Embryonic facial prominence (tissue), 1 donor: Measurements from ENCODE around the gene FGF14.

Experiments used
- DNase-seq: peaks from one replicate; pipeline ENCODE4 v3.0.0-alpha.2; 2016; ENCODE audit errors: extremely low spot score

The FGF14 gene

DNA sequence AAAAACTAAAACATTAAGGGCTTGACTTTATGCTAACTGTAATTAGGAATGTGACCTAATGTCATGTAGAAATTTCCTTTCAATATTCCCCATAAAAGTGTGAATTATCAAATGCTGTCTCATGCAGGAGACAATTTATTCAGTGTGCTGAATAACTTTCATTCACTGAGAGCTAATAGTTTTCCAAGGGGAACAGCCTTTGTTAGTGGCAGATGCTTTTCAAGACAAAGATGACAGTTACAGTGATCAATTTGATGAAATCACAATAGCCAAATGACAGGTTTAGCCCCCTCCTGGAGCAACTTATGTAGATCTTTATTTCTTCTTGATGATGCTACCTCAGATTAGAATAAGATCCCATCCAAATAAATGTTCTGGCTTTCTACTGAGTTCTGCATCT lies 673.8 kb downstream of the FGF14 start:
- DNase-seq: no peak

DNA sequence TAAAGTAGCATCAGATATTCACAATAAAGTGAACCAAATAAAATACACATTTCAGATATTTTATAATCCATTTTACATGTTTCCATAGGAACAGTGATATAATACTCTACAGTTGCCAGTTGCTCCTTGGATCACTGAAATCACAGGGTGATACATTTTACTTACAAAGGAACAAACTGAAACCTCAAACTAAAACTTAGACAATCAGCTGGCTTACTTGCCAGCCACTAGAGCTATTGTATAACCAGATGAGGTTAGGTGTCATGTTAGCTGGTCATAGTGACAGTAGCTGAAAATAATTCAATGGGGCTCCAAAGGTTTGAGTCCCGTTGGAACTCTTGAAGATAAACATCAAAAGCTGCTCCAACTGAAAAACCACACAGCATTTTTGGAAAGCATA lies 674.7 kb downstream of the FGF14 start:
- DNase-seq: no peak

DNA sequence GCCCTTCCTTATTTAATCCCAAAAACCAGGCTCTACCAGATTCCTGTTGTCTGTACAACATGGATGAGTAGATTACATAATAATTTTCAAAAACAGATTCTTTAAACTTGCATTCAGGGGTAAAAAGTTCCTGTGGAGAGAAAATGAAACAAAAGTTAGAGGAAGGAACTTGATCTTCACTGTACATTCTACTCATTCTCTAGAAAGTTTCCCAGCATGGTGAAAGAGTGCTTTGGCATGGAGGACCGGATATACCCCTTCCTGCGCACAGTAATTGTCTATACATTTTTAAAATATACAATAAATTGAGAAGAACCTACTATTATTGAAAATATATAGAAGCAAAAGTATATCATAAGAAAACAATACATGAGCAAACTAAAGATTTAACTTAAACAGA lies 675.2 kb downstream of the FGF14 start:
- DNase-seq: no peak

DNA sequence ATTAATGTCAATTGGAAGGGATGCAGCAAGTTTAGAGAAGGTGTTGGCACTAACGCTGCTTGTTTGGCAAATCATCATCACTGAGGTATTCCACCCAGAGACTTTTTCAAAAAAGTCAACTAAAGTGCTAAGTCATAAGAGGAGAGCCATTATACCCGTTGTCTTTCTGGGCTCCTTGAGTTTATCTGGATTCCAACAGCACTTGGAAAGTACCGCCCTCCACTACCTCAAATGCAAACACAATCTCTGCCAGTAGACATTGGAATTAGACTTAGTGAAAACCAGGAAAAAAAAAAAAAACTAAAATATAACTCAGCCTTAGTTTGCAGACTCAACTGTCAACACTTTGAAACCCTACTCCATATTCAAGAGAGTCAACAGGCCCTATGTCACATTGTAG lies 683.4 kb downstream of the FGF14 start:
- DNase-seq: no peak

DNA sequence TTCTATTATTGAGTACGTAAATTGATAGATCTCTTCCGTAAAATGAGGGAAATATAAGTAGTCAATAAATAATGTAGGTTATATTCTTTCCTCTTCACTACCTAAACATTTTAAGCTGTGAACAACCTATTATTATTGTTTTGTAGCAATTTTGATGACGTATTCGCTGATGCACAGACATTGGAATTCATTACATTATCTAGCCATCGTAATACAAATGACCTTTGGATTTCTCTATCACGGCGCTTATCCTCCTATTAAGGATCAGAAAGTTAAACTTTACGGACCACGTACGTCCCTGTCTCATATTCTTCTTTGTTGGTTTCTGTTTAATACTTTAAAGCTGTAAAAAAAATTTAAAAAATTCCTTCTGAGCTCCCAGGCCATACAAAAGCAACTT lies 684.5 kb downstream of the FGF14 start:
- no peak for DNase-seq

DNA sequence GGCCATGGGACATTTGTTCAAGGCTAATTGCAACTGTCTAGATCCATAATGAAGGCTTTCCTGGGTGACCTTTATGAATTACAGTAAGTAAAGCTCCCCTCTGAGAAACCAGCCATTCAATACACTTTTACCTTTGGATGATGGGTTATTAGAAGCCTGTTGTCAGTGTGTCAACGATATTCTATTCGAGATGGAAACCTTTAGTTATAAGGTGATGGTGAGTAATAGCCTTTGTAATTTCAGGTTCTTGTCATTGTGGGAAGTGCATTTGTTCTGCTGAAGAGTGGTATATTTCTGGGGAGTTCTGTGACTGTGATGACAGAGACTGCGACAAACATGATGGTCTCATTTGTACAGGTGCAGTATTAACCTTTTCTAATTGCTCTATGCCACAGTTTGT lies 687.7 kb downstream of the FGF14 start:
- no peak for DNase-seq

DNA sequence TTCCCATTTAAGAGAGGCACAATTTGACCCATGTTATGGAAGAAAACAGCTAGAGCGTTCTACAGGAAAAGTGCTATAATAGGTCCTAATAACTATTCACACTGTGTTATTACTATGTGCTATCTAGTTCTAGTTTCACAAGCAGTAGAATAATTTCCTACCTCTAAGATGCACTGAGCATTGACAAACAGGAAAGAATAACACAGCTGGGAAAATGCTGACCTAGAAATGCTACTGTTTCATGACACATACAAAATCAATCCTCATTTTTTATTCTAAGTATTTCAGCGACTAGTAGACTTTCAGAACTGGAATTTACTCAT lies 689.9 kb downstream of the FGF14 start:
- no peak for DNase-seq

DNA sequence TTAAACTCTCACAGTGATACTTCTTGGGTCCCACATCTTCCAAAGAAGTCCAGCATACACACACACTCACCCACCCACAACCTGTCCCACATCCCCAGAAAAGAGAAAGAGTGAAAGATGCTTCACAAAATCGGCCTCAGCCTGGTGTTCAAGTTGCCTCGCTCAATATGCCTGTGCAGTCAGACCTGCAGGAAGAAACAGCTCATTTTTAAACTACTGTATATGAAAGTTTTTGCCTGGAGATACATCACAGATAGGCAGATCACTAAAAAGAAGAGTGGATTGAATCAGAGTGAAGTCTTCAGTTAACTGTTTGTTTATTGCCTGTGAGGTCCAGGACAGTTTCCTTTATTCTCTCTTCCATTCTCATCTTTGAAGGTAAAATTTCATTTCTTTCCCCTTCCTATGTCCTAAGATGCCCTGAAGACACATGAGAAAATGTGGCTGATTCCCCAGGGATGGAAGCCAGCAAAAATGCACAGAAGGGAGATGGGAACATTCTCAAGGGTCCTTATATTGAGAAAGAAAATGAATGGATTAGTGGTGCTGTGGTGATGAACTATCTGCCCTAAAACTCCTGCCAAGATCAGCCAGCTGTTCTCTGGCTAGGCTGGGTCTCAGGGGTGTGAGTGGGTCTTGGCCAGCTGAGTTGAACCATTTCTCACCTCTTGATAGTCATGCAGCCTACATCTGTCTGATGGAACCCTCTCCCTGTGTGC lies 690.4 kb downstream of the FGF14 start:
- DNase-seq: no peak

DNA sequence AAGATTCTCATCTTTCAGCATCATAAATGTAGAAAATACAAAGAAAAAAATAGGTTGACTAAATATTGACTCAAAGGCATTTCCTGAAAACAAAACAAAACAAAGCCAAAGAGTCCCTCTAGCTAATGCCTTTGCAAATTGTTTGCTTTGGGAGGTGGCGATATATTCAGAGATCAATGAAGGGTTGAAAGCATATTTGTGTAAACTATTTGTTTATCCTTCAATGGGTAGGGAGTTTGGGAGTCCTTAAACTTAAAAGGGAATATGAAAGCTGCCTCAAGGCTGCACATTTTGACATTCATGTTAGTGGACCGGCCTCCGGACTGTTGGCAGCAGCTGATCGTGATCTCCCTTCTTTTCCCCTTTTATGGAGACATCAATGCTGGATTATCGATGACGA lies 691.9 kb downstream of the FGF14 start:
- no peak for DNase-seq

DNA sequence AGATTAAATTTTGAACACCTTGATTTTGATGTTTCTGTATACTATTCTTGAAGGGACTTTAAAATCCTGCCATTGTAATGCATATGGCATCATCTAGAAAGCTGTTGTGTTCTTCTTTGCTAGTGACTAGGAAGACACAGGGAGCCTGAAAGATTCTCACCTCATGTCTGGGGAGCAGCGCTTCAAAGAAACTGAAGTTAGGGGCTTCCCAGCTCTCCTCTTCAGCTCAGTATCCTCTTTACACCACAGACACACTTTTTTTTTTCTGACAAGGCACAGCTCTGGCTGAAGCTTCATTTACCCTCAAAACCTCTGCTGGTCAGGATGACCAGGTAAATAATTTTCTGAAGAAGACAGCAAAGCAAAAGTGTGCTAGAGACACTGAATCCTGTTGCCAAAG lies 693.7 kb downstream of the FGF14 start:
- no peak for DNase-seq

DNA sequence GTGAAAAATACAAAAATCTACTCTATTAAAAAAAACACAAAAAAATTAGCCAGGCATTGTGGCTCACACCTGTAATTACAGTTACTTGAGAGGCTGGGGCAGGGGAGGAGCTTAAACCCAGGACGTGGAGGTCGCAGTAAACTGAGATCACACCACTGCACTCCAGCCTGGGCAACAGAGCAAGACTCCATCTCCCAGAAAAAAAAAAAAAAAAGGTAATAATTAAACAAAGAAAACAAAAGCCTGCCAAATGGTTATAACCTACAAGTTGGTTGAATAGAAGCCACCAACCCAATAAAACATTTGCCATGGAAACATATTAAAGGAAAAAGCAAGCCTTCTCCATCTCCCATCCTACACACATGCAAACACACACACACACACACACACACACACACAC lies 694.2 kb downstream of the FGF14 start:
- no peak for DNase-seq

DNA sequence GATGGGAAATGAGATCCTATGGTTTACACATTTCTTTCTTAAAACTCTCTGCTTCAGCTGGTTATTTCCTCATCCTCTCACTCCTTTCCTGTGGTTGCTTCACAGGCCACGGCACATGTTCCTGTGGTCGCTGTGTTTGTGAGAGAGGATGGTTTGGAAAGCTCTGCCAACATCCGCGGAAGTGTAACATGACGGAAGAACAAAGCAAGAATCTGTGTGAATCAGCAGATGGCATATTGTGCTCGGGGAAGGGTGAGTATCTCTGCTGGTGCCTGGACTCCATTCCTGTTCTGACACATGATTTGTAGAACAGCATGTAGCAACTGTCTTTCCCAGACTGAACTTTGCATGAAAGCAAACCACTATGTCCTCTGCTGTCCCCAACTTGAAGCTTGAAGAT lies 695.2 kb downstream of the FGF14 start:
- no peak for DNase-seq

DNA sequence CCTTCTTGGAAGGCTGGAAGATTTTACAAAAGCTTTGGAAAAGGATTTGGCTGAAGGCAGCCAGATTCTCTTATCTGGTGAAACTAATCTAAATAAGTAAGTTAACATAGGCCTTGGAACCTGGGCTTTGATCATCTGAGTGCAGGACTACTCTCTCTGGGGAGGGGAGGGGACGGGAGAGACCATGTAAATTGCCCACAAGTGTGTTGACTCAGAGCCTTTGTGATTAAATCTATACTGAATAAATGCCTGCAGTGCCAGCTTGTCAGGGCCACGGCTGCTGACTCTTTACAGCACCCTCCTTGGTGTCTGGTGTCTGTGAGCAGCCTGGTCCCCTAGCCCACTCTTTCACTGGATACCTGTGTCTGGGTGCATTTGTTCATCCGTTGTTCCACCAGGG lies 698.0 kb downstream of the FGF14 start:
- DNase-seq: no peak

DNA sequence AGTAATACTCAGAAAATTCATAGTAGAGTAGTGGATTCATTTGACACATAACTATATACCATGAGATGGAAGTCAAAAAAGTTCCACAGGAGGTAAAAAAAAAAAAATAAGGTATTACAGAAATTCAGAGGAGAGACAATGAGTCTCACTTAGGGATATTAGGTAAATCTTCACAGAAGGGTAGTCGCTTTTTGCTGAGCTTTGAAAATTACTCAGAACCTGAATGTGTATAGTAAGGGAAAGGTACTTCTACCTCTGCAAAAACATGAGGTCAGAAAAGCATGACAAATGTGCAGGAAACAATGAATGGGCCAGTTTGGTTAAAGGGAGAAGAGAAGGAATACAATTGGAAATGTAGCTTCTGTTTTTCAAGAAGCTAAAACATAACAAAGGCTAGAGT lies 698.8 kb downstream of the FGF14 start:
- DNase-seq: no peak

DNA sequence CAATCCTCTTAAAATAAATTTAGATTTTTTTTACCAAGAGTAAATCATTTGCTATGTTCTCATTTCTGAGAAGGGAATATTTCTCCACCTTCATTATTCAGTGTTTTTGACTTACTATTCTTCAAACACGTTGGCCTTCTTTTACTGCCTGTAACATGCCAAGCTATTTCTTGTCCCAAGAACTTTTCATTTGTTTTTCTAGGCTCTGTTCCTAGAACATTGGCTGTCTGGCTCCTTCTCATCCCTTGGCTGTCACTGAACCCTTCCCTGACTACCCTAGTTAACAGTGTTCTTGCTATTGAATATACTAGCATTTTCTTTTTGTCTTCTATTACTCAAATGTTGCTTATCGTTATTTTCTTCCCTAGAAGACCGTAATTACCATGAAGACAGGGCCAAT lies 701.2 kb downstream of the FGF14 start:
- no peak for DNase-seq

DNA sequence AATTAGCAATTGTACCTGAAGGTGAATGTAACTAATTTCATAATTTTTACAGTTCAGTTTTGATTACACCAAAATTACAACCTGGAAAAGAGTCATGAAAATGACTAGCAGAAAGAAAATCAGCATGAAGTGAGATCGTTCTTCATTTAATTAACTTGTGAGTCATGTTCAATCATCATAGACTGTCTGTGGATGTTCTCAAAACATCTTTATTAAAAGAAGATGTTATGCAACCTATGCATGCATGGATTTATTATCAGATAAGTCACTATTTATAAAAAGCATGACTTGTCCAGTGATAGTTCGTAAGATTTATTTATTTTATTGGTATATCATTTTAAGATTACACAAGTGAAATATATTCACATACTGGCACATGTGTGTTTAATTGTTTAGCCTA lies 703.4 kb downstream of the FGF14 start:
- no peak for DNase-seq

DNA sequence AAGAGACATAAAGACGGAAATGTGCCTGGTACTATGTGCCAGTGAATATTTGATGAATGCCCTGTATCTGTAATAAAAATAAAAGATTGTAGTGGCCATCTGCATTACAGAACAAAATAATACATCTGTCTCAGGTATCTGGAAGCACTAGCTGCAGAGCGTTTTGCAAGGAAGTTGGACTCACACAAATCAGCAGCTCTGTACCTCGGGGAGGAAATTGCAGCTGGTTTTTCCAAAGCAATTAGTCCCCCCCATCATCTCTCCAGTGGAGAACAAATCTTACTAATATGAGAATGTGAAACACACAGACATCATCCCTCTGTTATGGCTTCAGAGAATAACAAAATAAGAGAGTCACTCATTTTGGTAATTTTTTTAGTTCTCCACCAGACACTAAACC lies 704.1 kb downstream of the FGF14 start:
- DNase-seq: no peak

DNA sequence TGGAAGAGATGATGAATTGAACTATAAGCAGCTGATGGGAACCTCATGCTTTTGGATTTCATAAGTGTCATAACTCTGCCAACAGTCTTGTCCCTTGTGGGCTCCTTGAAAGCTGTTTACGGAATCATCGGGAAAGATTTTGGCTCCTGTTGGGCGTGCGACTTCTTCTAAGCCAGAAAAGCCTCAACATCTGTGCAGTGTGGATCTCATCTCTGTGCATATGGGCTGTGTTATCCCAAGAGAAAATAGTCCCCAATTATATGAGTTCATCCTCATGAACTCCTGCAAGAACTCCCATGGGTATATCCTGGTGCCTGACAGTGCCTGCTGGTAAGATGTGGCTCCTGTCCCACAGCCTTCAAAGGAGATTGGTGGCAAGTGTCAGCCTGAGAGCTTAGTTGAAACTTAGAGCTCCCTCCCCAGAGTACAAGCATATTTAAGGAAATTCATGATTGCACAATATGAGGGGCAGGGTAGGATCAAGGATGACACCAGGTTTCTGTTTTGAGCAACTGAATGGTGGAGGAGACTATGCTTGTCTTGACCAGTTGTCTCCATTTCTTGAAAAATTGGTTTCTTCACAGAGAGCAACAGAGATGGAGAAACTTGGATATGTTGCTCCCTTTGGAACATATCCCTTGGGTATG lies 705.9 kb downstream of the FGF14 start:
- DNase-seq: no peak

DNA sequence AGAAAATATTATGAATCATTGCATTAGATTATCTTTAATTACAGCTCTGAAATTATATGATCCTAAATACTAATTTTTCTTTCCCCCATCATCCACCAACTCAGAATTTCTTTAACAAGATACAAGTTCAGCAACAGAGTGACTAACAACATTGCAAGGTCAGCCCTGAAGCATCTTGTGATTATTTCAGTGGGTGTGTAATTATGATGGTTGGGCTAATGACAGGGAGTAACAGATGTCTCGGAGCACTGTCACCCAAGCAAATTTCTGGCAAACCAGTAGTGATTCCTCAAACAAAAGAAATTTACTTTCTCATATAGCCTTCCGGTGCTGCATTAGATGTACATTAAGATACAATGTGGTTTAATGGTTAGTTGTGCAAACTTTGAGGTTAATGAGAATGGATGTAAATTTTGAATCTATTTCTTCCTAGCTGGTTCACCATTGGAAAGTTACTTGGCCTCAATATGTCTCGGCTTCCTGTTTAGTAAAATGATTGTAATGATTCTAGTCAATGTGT lies 710.4 kb downstream of the FGF14 start:
- DNase-seq: no peak

DNA sequence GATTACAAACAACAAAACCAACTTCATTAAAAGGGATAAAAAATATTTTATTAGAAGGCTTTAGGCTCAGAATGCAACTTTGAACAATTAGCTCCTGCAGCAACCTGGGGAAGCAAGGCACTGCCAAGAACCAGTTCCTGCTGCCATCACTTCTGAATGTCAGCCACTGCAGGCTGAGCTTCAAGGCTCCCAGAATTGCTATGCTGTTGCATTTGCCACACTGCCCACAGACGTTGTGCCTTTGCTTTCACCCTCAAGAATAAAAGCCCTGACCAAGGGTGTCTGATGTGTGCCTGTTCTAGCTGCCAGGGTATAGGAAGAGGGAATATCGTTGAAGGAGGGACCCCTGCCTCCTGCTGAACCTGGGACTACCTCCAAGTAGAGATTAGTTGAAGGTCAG lies 711.0 kb downstream of the FGF14 start:
- DNase-seq: no peak

DNA sequence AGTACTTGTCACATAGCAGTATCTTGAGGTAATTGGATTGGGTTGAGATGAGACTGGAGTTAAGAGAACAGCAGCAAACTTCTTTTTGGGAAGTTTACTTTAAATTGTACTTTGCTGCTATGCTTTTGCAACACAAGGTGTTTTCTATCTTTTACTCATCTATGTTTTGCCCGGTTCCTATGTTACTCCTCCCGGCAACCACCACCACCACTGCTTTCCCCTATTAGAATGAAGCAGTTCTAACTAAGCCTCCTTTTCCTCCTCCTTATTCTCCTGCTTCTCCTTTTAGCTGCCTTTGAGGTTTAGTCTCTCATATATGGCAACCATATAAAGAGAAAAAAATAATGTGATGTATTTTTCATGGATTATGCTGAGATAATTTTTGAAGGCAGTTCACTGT lies 715.8 kb downstream of the FGF14 start:
- no peak for DNase-seq

DNA sequence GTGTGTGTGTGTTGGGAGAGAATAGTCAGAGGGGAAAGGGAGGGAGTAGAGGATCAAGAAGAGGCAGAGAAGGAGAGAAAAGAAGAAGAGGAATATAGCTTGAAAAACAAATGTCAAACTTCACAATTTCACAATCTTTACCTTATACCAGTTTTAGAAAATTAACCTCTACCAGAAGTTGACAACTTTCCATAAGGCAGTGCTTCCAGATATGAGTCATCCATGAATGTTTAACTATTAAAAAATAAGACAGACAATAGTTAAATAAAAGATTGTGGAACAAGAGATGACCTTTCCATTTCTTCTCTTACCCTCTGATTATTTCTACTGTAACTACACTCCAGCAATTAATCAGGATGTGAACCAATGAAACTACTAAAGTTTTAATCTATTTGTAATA lies 720.0 kb downstream of the FGF14 start:
- no peak for DNase-seq

DNA sequence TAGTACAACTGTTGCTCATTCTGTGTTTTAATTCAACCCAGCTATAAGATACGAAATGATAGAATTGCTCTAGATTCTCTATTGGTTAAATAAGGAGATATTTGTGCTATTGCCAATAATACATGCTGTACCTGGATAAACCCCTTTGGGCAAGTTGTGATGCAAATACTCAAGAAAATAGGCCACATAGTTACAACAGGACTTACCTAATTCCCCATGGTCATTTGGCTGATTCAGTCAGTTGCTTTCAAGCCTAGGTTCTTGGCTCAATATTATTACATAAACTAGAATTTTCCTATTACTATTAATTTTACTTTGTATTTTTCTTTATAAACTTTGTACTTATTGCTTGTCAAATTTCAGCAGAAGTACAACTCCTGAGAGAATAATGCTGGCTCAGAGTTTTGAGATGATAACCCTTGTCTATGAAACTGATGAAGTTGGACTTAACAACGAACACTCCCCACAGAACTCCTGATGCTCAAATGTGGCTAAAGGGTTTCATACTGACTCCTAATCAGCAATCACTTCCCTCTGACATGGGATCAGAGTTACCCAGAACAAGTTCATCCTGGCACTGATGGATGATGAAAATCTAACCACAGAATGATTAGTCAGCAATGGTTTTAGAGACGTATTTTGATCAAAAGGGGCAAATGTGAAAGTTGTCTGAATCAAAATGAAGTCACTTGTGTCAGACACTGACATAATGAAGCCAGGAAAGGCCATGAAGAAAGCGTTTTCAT lies 728.3 kb downstream of the FGF14 start:
- no peak for DNase-seq
